Ovary (tissue), 3 donors: Measurements from ENCODE around the gene ACVR1.

Source experiments
- EP300 ChIP-seq: sonication (generic); formaldehyde crosslinking; IDR thresholded peaks from one replicate; pipeline ENCODE4 v1.6.1; 2017; ENCODE audit warnings: antibody characterized with exemption
- POLR2A ChIP-seq: fragments of 450-650 bp; IDR thresholded peaks from one replicate; pipeline ENCODE4 v1.6.1; 2017; ENCODE audit warnings: antibody characterized with exemption, mild to moderate bottlenecking, moderate library complexity
- TF ChIP-seq, protein P1 (sequence below), 3 donors: fragments of 450-650 bp in 2 of 3; fragments of 200-600 bp in 1 of 3; IDR thresholded peaks; one replicate each; pipeline versions ENCODE4 v1.5.1 to v1.8.0; 2016 to 2022; ENCODE audit warnings: antibody characterized with exemption in 3 of 3, mild to moderate bottlenecking in 1 of 3
- donor health status: DM: no; HTN: no; CAD: no.

DNA sequence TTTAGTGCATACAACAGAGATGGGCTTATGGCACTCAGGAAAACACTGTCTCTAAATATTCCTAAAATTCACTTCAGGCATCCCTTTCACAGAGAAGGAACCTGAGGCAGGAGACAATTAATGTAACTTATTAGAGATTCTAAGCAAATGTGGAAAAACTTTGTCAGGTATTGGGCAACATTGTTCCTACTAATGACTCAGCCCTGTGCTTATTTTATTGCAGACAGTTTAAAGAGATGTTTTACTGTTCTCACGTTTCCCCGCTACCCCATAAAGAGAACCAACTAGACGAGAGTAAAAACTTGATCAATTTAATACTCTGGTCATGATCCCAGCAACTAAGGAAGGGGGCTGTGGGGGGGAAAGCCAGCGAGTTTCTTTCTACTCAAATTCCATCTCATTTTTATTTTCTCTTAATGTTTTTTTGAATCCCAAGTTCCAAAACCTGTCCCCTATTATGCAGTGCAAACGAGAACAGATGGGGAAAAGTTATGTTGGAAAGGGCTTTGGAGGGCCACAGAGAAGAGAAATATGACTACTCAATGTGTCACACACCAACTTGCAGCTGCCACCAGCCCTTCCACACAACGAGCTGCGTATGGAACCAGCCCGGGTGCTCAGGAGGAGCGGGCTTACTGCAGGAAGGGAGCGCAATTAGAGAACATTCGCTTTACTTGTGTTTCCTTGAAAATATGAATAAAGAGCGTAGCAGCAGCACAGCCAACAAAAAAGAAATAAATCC, 18.7 kb upstream of the ACVR1 start:
- TF ChIP-seq POLR2A (no peak), EP300 (no peak)
- TF ChIP-seq, protein P1, sequence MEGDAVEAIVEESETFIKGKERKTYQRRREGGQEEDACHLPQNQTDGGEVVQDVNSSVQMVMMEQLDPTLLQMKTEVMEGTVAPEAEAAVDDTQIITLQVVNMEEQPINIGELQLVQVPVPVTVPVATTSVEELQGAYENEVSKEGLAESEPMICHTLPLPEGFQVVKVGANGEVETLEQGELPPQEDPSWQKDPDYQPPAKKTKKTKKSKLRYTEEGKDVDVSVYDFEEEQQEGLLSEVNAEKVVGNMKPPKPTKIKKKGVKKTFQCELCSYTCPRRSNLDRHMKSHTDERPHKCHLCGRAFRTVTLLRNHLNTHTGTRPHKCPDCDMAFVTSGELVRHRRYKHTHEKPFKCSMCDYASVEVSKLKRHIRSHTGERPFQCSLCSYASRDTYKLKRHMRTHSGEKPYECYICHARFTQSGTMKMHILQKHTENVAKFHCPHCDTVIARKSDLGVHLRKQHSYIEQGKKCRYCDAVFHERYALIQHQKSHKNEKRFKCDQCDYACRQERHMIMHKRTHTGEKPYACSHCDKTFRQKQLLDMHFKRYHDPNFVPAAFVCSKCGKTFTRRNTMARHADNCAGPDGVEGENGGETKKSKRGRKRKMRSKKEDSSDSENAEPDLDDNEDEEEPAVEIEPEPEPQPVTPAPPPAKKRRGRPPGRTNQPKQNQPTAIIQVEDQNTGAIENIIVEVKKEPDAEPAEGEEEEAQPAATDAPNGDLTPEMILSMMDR (IDR thresholded peaks at IDR 0.05) = no peak
